ENCODE measurements around the gene HOPX. TPM values are rescaled to one million over a fixed set of nuclear protein-coding genes. Genes with fewer than 3 reads are reported as not detected.
"Not testable (repeated sequence)": the region's sequence is repeated elsewhere in the genome, so short reads cannot be mapped to it uniquely, and the experiment has no call there.

HOPX gene
- total RNA-seq, 1 experiment from 2014 or later: 0.26 TPM

DNA sequence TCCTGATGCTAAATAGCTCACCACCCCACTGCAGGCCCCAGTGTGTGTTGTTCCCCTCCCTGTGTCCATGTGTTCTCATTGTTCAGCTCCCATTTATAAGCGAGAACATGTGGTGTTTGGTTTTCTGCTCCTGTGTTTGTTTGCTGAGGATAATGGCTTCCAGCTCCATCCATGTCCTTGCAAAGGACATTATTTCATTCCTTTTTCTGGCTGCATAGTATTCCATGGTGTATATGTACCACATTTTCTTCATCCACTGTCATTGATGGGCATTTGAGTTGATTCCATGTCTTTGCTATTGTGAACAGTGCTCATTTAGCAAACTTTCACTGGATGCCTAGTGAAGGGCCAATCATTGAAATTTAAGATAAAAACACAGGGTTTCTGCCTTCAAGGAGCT is 45.5 kb upstream of the HOPX start:
- ATAC-seq; H3K27ac Mint-ChIP-seq; H3K27me3 Mint-ChIP-seq (ENCODE audit: low read depth); H3K4me1 Mint-ChIP-seq; H3K9me3 Mint-ChIP-seq; H3K36me3 Mint-ChIP-seq; DNase-seq (ENCODE audit: low spot score); H3K4me3 Mint-ChIP-seq; POLR2A ChIA-PET: not testable (repeated sequence)
- CTCF ChIA-PET: interaction anchor here (0.7 kb wide), 1 partner anchor 156 kb away, joined by 3 read pairs; no protein-coding TSS in a partner anchor

DNA sequence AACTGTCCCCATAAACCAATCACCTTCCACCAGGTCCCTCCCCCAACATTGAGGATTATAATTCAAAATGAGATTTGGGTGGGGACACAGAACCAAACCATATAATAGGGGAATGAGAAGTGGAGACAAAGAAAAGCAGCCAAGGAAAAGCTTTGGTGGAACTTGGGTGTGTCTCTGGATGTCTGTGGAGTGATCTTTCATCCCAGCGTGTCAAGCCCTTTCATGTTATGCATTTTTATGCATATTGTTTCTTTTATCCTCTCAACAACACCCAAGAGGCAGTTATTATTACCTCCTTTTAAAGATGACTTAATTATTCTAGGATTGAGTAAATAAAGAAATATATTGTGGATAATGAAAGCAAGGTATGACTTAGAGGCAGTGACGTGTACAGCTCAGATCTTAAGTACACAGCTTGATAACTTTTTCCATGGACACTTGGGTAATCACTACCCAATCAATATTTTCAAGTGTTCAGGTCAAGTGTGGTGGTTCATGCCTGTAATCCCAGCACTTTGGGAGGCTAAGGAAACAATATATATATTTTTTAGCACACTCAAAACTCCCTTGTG is 42.6 kb upstream of the HOPX start:
- no peaks in the 10 kb centered on the region for H3K36me3 Mint-ChIP-seq
- CTCF ChIA-PET: no interaction called here

DNA sequence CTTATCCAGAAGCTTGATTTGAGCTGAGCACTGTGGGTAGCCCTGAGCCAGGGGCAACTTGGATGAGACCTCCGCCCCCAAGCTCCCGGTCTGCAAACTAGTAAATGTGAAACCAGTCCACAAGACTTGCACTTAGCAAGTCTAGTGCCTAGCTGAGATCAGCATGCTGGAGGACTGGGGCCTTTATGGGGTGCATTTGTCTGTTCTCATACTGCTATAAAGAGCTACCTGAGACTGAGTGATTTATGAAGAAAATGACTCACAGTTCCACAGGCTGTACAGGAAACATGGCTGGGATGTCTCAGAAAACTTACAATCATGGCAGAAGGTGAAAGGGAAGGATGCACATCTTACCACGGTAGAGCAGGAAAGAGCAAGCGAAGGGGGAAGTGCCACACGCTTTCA is 42.1 kb upstream of the HOPX start:
- peaks cover 6% of the 10 kb centered on the region for H3K4me1 Mint-ChIP-seq
- H3K9me3 Mint-ChIP-seq: no peaks in the 10 kb centered on the region
- H3K4me3 Mint-ChIP-seq: no peak overlapping the region
- H3K36me3 Mint-ChIP-seq: no peaks in the 10 kb centered on the region
- CTCF ChIA-PET: no interaction called here
- H3K27me3 Mint-ChIP-seq (ENCODE audit: low read depth): peaks cover 5% of the 10 kb centered on the region
- POLR2A ChIA-PET: no interaction called here
- DNase-seq (ENCODE audit: low spot score): no peak
- no peak overlapping the region for H3K27ac Mint-ChIP-seq
- ATAC-seq: no peak
- TF ChIP-seq, protein P1, sequence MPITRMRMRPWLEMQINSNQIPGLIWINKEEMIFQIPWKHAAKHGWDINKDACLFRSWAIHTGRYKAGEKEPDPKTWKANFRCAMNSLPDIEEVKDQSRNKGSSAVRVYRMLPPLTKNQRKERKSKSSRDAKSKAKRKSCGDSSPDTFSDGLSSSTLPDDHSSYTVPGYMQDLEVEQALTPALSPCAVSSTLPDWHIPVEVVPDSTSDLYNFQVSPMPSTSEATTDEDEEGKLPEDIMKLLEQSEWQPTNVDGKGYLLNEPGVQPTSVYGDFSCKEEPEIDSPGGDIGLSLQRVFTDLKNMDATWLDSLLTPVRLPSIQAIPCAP (CRISPR knock-in tag; IDR thresholded peaks at IDR 0.05): no peak
- TF ChIP-seq, protein P2, sequence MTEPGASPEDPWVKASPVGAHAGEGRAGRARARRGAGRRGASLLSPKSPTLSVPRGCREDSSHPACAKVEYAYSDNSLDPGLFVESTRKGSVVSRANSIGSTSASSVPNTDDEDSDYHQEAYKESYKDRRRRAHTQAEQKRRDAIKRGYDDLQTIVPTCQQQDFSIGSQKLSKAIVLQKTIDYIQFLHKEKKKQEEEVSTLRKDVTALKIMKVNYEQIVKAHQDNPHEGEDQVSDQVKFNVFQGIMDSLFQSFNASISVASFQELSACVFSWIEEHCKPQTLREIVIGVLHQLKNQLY (CRISPR knock-in tag; IDR thresholded peaks at IDR 0.05): no peak
- no peak for TF ChIP-seq NFE2L1 (CRISPR knock-in tag; IDR thresholded peaks at IDR 0.05)
- TF ChIP-seq, protein P3, sequence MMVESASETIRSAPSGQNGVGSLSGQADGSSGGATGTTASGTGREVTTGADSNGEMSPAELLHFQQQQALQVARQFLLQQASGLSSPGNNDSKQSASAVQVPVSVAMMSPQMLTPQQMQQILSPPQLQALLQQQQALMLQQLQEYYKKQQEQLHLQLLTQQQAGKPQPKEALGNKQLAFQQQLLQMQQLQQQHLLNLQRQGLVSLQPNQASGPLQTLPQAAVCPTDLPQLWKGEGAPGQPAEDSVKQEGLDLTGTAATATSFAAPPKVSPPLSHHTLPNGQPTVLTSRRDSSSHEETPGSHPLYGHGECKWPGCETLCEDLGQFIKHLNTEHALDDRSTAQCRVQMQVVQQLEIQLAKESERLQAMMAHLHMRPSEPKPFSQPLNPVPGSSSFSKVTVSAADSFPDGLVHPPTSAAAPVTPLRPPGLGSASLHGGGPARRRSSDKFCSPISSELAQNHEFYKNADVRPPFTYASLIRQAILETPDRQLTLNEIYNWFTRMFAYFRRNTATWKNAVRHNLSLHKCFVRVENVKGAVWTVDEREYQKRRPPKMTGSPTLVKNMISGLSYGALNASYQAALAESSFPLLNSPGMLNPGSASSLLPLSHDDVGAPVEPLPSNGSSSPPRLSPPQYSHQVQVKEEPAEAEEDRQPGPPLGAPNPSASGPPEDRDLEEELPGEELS (CRISPR knock-in tag; IDR thresholded peaks at IDR 0.05): no peak
- TF ChIP-seq ELF4 (CRISPR knock-in tag; IDR thresholded peaks at IDR 0.05; ENCODE audit: low read depth): no peak
- no peak for TF ChIP-seq SMAD3 (CRISPR knock-in tag; IDR thresholded peaks at IDR 0.05; ENCODE audit: borderline replicate concordance)
- no peak for TF ChIP-seq ESRRA (CRISPR knock-in tag; IDR thresholded peaks at IDR 0.05; ENCODE audit: borderline replicate concordance)
- TF ChIP-seq, protein P4, sequence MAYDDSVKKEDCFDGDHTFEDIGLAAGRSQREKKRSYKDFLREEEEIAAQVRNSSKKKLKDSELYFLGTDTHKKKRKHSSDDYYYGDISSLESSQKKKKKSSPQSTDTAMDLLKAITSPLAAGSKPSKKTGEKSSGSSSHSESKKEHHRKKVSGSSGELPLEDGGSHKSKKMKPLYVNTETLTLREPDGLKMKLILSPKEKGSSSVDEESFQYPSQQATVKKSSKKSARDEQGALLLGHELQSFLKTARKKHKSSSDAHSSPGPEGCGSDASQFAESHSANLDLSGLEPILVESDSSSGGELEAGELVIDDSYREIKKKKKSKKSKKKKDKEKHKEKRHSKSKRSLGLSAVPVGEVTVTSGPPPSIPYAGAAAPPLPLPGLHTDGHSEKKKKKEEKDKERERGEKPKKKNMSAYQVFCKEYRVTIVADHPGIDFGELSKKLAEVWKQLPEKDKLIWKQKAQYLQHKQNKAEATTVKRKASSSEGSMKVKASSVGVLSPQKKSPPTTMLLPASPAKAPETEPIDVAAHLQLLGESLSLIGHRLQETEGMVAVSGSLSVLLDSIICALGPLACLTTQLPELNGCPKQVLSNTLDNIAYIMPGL (CRISPR knock-in tag; IDR thresholded peaks at IDR 0.05): no peak
- no peak for TF ChIP-seq ZNF121 (CRISPR knock-in tag; IDR thresholded peaks at IDR 0.05)
- TF ChIP-seq, protein P5, sequence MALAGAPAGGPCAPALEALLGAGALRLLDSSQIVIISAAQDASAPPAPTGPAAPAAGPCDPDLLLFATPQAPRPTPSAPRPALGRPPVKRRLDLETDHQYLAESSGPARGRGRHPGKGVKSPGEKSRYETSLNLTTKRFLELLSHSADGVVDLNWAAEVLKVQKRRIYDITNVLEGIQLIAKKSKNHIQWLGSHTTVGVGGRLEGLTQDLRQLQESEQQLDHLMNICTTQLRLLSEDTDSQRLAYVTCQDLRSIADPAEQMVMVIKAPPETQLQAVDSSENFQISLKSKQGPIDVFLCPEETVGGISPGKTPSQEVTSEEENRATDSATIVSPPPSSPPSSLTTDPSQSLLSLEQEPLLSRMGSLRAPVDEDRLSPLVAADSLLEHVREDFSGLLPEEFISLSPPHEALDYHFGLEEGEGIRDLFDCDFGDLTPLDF (CRISPR knock-in tag; IDR thresholded peaks at IDR 0.05): no peak
- TF ChIP-seq NR2C2 (CRISPR knock-in tag; IDR thresholded peaks at IDR 0.05): no peak
- no peak for TF ChIP-seq ZNF671 (CRISPR knock-in tag; IDR thresholded peaks at IDR 0.05)

More for the DNA sequence above, 42.6 kb upstream of the HOPX start:
- DNase-seq (ENCODE audit: low spot score) (no peak), ATAC-seq (no peak)
- H3K27me3 Mint-ChIP-seq (ENCODE audit: low read depth): peaks cover 5% of the 10 kb centered on the region
- H3K4me3 Mint-ChIP-seq: no peak overlapping the region
- H3K4me1 Mint-ChIP-seq: peaks cover 6% of the 10 kb centered on the region
- no peaks in the 10 kb centered on the region for H3K9me3 Mint-ChIP-seq
- TF ChIP-seq SMAD3 (CRISPR knock-in tag; IDR thresholded peaks at IDR 0.05; ENCODE audit: borderline replicate concordance) (no peak), SP1 (CRISPR knock-in tag; conservative IDR thresholded peaks at IDR 0.05) (no peak), HMGA2 (CRISPR knock-in tag; IDR thresholded peaks at IDR 0.05) (no peak), IRF2 (CRISPR knock-in tag; IDR thresholded peaks at IDR 0.05; ENCODE audit: borderline replicate concordance, low read depth) (no peak), FOXJ3 (CRISPR knock-in tag; IDR thresholded peaks at IDR 0.05; ENCODE audit: borderline replicate concordance) (no peak)
- TF ChIP-seq, protein P3 (CRISPR knock-in tag; IDR thresholded peaks at IDR 0.05): no peak
- TF ChIP-seq, protein P6, sequence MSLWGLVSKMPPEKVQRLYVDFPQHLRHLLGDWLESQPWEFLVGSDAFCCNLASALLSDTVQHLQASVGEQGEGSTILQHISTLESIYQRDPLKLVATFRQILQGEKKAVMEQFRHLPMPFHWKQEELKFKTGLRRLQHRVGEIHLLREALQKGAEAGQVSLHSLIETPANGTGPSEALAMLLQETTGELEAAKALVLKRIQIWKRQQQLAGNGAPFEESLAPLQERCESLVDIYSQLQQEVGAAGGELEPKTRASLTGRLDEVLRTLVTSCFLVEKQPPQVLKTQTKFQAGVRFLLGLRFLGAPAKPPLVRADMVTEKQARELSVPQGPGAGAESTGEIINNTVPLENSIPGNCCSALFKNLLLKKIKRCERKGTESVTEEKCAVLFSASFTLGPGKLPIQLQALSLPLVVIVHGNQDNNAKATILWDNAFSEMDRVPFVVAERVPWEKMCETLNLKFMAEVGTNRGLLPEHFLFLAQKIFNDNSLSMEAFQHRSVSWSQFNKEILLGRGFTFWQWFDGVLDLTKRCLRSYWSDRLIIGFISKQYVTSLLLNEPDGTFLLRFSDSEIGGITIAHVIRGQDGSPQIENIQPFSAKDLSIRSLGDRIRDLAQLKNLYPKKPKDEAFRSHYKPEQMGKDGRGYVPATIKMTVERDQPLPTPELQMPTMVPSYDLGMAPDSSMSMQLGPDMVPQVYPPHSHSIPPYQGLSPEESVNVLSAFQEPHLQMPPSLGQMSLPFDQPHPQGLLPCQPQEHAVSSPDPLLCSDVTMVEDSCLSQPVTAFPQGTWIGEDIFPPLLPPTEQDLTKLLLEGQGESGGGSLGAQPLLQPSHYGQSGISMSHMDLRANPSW (CRISPR knock-in tag; conservative IDR thresholded peaks at IDR 0.05; ENCODE audit: low read depth): no peak
- TF ChIP-seq, protein P5 (CRISPR knock-in tag; IDR thresholded peaks at IDR 0.05): no peak
- POLR2A ChIA-PET: no interaction called here
- no peak overlapping the region for H3K27ac Mint-ChIP-seq

All from WTC11 (cell line).